ENCODE data around the gene LAIR2. TPM values are rescaled to one million over a fixed set of nuclear protein-coding genes. Genes with fewer than 3 reads are reported as not detected.

LAIR2 gene
- total and polyA plus RNA-seq, 10 of the 15 experiments (the other 5 are each of a cell fraction or from before 2014, with no cell fraction given) = not detected

- TF ChIP-seq IRF5 (IDR thresholded peaks at IDR 0.05; ENCODE audit: borderline replicate concordance) (no peak), CEBPB (IDR thresholded peaks at IDR 0.05; ENCODE audit: borderline replicate concordance in 1 of 2, low read depth in 2 of 2, low read length in 2 of 2) (no peak), ATF2 (IDR thresholded peaks at IDR 0.05; ENCODE audit: low read length) (no peak), ETV6 (conservative IDR thresholded peaks at IDR 0.05 in 1 of 2, IDR thresholded peaks at IDR 0.05 in 1 of 2; ENCODE audit: borderline replicate concordance in 1 of 2, low read depth in 1 of 2) (no peak)
Measured at GRCh38 chr19:54457773-54458647, 44.6 kb upstream of the LAIR2 start (continued).

GRCh38 chr19:54458648-54459281 is 43.9 kb upstream of the LAIR2 start:
- Histone ChIP-seq H3K9me3 (replicated peaks; ENCODE audit: control insufficient read depth, insufficient read depth, low read length) (no peaks in the 10 kb centered on the region), H3K79me2 (ENCODE audit: control insufficient read depth, insufficient read depth, low read length) (peaks cover 14% of the 10 kb centered on the region), H2AFZ (ENCODE audit: control insufficient read depth, low read depth, low read length) (no peak overlapping the region), H3K4me2 (ENCODE audit: control insufficient read depth, insufficient read depth) (no peak overlapping the region), H3K27ac (ENCODE audit: control insufficient read depth, insufficient read depth) (no peak overlapping the region), H3K4me1 (ENCODE audit: control insufficient read depth, insufficient read depth, low read length) (peaks cover 12% of the 10 kb centered on the region), H3K9ac (ENCODE audit: control insufficient read depth, insufficient read depth, low read length) (no peak overlapping the region), H3K36me3 (ENCODE audit: control insufficient read depth in 2 of 2, insufficient read depth in 2 of 2, low read length in 1 of 2) (peaks cover 14 to 69% of the 10 kb centered on the region in 2 experiments), H3K27me3 (replicated peaks in 1 of 2; ENCODE audit: control insufficient read depth in 2 of 2, insufficient read depth in 2 of 2, low read length in 1 of 2) (no peaks in the 10 kb centered on the region), H4K20me1 (ENCODE audit: control insufficient read depth, insufficient read depth) (no peaks in the 10 kb centered on the region; the same call in 1 of the 2 replicates), H3K4me3 (no peak overlapping the region)
- SMC1A ChIA-PET (ENCODE audit: uncharacterized antibody, unreplicated experiment) = no interaction called here
- POLR2A ChIA-PET = no interaction called here
- intact Hi-C loops (cut with micrococcal nuclease; ENCODE audit: unreplicated experiment) (no loop called here), in situ Hi-C loops (cut with MboI) (no loop called here)
- RAD21 ChIA-PET (ENCODE audit: unreplicated experiment) = no interaction called here
- WGBS (ENCODE audit: insufficient coverage, insufficient replicate concordance, low lambda C conversion rate, missing lambda C conversion rate) = 89% methylated on average over 11 of the region's 11 CpGs
- DNase-seq (ENCODE audit: low read depth, low spot score) (no peak), FAIRE-seq (no peak), ATAC-seq (no peak)
- no peak for TF ChIP-seq IKZF2 (IDR thresholded peaks at IDR 0.05)
- peak; percentile 43; the same call in 1 of the 2 replicates for TF ChIP-seq POLR2A (IDR thresholded peaks at IDR 0.05; ENCODE audit: low read depth, low read length)
- no TSS peak for BruUV-seq (replicated peaks)
- CTCF ChIA-PET = no interaction called here
